Mesenchymal stem cell (in vitro differentiated cells and primary cell): ENCODE results near the gene KCNH1.

Experiments
- DNase-seq: peaks from one replicate; pipeline ENCODE4 v3.0.0-alpha.2; 2013
- H2AFZ ChIP-seq: one replicate; pipeline ENCODE4 v1.6.1; 2013; ENCODE audit warnings: low read depth, mild to moderate bottlenecking, control low read depth, inconsistent platforms, low read length, moderate library complexity
- H2AK5ac ChIP-seq: 2 replicates; pipeline ENCODE4 v1.6.1; 2013; ENCODE audit warnings: low read length, moderate library complexity, mild to moderate bottlenecking, inconsistent platforms; ENCODE audit not compliant: severe bottlenecking
- H2BK120ac ChIP-seq: one replicate; pipeline ENCODE4 v1.6.1; 2013; ENCODE audit warnings: low read depth, mild to moderate bottlenecking, inconsistent platforms, low read length, moderate library complexity
- H2BK12ac ChIP-seq, 2 experiments: one replicate each; pipeline ENCODE4 v1.6.1; 2013; ENCODE audit warnings: inconsistent platforms in 2 of 2, low read length in 2 of 2, mild to moderate bottlenecking in 2 of 2, moderate library complexity in 2 of 2, control low read depth in 1 of 2
- H2BK15ac ChIP-seq: one replicate; pipeline ENCODE4 v1.6.1; 2013; ENCODE audit warnings: mild to moderate bottlenecking, low read depth, inconsistent platforms; ENCODE audit not compliant: poor library complexity, severe bottlenecking
- H2BK5ac ChIP-seq: 2 replicates; pipeline ENCODE4 v1.6.1; 2013; ENCODE audit warnings: low read depth, mild to moderate bottlenecking, low read length, control low read depth, inconsistent platforms; ENCODE audit not compliant: poor library complexity, severe bottlenecking
- H3K14ac ChIP-seq, 2 experiments: one replicate each; pipeline ENCODE4 v1.6.1; 2013; ENCODE audit warnings: inconsistent platforms in 2 of 2, low read length in 2 of 2, control low read depth in 1 of 2, mild to moderate bottlenecking in 1 of 2, moderate library complexity in 1 of 2
- H3K18ac ChIP-seq, 2 experiments: one replicate each; pipeline ENCODE4 v1.6.1; 2013; ENCODE audit warnings: inconsistent platforms in 2 of 2, low read length in 2 of 2, control low read depth in 1 of 2, low read depth in 1 of 2, mild to moderate bottlenecking in 1 of 2
- H3K23ac ChIP-seq, 2 experiments: one replicate each; pipeline ENCODE4 v1.6.1; 2013; ENCODE audit warnings: inconsistent platforms in 2 of 2, low read length in 2 of 2, mild to moderate bottlenecking in 2 of 2, moderate library complexity in 2 of 2, control low read depth in 1 of 2
- H3K27ac ChIP-seq: 2 replicates; pipeline ENCODE4 v1.5.1; 2013; ENCODE audit warnings: mild to moderate bottlenecking, moderate library complexity, low read length, control low read depth, inconsistent platforms; ENCODE audit not compliant: poor library complexity, severe bottlenecking
- H3K27me3 ChIP-seq, 2 experiments: 2 replicates each; pipeline versions ENCODE4 v1.6.1 to v1.7.0; 2013; ENCODE audit warnings: low read length in 2 of 2, mild to moderate bottlenecking in 2 of 2, moderate library complexity in 2 of 2, control low read depth in 1 of 2, inconsistent platforms in 1 of 2; ENCODE audit not compliant: control insufficient read depth in 1 of 2, insufficient read depth in 1 of 2
- H3K36me3 ChIP-seq, 2 experiments: 2 replicates each; pipeline versions ENCODE4 v1.6.1 to v1.7.0; 2013; ENCODE audit warnings: low read length in 2 of 2, control low read depth in 1 of 2, inconsistent platforms in 1 of 2, low read depth in 1 of 2, mild to moderate bottlenecking in 1 of 2; ENCODE audit not compliant: insufficient read depth in 2 of 2, control insufficient read depth in 1 of 2
- H3K4ac ChIP-seq, 2 experiments: one replicate each; pipeline ENCODE4 v1.6.1; 2013; ENCODE audit warnings: inconsistent platforms in 2 of 2, low read length in 2 of 2, mild to moderate bottlenecking in 2 of 2, moderate library complexity in 2 of 2, control low read depth in 1 of 2, low read depth in 1 of 2
- H3K4me1 ChIP-seq: 2 replicates; pipeline ENCODE4 v1.6.1; 2013; ENCODE audit warnings: low read depth, low read length, control low read depth; ENCODE audit not compliant: control insufficient read depth, insufficient read depth
- H3K4me2 ChIP-seq: 2 replicates; pipeline ENCODE4 v1.6.1; 2013; ENCODE audit warnings: low read length, mild to moderate bottlenecking, inconsistent platforms; ENCODE audit not compliant: poor library complexity, severe bottlenecking
- H3K4me3 ChIP-seq, 2 experiments: 2 replicates each; pipeline versions ENCODE4 v1.5.1 to v1.7.0; 2013; ENCODE audit warnings: low read length in 2 of 2, mild to moderate bottlenecking in 2 of 2, control low read depth in 1 of 2, low read depth in 1 of 2; ENCODE audit not compliant: insufficient read depth in 1 of 2
- H3K79me1 ChIP-seq: replicated peaks from 2 replicates; pipeline ENCODE4 v1.6.1; 2013; ENCODE audit warnings: mild to moderate bottlenecking, control low read depth, low read length, inconsistent platforms; ENCODE audit not compliant: poor library complexity, severe bottlenecking
- H3K9ac ChIP-seq: 2 replicates; pipeline ENCODE4 v1.7.0; 2013; ENCODE audit warnings: mild to moderate bottlenecking, low read length, moderate library complexity
- H3K9me3 ChIP-seq: 2 replicates; pipeline ENCODE4 v1.7.0; 2013; ENCODE audit warnings: mild to moderate bottlenecking, low read length; ENCODE audit not compliant: control insufficient read depth
- H4K8ac ChIP-seq: one replicate; pipeline ENCODE4 v1.6.1; 2013; ENCODE audit warnings: inconsistent platforms, mild to moderate bottlenecking, low read length, moderate library complexity
- H4K91ac ChIP-seq: one replicate; pipeline ENCODE4 v1.6.1; 2013; ENCODE audit warnings: mild to moderate bottlenecking, low read length, inconsistent platforms
- whole genome bisulfite sequencing: methylation state at CpG from one replicate; pipeline ENCODE4 v1.1.7; 2013; ENCODE audit warnings: mixed read lengths; 5-methylcytosine and 5-hydroxymethylcytosine counted together

The KCNH1 gene

DNA sequence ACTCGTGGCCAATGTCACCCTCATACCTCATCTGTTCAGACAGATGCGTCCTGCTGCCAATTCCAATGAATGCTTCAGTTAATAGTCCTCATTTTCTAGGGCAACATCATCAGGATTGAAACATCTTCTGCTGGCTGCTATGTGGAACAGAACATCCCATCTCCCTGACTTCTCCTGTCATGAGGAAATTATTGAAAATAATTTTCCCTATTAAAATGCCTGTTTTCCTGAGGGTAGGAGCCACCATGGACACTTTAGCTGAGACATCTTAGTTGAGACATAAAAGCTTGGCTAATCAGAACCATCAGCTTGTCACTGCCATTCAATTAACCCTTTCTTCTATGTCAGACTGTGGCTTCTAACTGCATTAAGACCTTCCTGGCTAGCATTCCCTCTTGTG lies 409.2 kb downstream of the KCNH1 start:
- no peak overlapping the region for H3K4me3 ChIP-seq
- H3K36me3 ChIP-seq, result no peaks in the 10 kb centered on the region
- no peak overlapping the region for H4K91ac ChIP-seq
- H3K27ac ChIP-seq, result no peak overlapping the region
- no peak overlapping the region for H3K4ac ChIP-seq
- 88% methylated on average over 2 of the region's 2 CpGs for WGBS
- no peak overlapping the region for H3K23ac ChIP-seq
- no peak overlapping the region for H4K8ac ChIP-seq
- H2BK15ac ChIP-seq, result no peak overlapping the region
- H2AK5ac ChIP-seq, result no peak overlapping the region
- H3K14ac ChIP-seq, result no peak overlapping the region
- H3K27me3 ChIP-seq, result no peaks in the 10 kb centered on the region
- no peaks in the 10 kb centered on the region for H3K79me1 ChIP-seq
- no peak overlapping the region for H3K18ac ChIP-seq
- no peak overlapping the region for H2BK120ac ChIP-seq
- no peaks in the 10 kb centered on the region for H3K4me1 ChIP-seq
- no peak overlapping the region for H2AFZ ChIP-seq
- no peak overlapping the region for H3K9ac ChIP-seq
- H2BK12ac ChIP-seq, result no peak overlapping the region
- H3K9me3 ChIP-seq, result no peaks in the 10 kb centered on the region
- H3K4me2 ChIP-seq, result no peak overlapping the region
- no peak overlapping the region for H2BK5ac ChIP-seq
- DNase-seq, result no peak

DNA sequence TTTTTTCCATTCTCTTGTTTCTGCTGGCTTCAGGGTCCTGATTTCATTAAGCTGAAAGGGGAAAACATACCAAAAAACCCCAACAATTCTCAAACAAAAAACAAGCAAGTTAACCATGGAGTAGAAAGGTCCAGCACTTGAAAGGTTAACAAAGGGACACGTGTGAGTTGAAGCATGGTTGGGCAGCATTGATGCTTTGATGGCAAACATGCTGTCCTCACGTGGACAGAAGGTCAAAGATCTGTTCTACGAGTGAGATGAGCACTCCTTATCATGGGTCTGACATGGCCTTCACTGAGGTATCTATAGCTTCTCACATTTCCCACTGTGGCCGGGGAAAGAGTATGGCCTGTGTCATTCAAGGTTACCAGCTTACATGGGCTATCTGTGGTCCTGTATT lies 410.3 kb downstream of the KCNH1 start:
- H3K79me1 ChIP-seq, result no peaks in the 10 kb centered on the region
- H3K18ac ChIP-seq, result no peak overlapping the region
- H3K4me1 ChIP-seq, result no peaks in the 10 kb centered on the region
- no peak overlapping the region for H4K8ac ChIP-seq
- H3K4ac ChIP-seq, result no peak overlapping the region
- no peak overlapping the region for H3K9ac ChIP-seq
- H3K27ac ChIP-seq, result no peak overlapping the region
- no peak overlapping the region for H2BK12ac ChIP-seq
- 41% methylated on average over 3 of the region's 4 CpGs for WGBS
- no peak overlapping the region for H2AFZ ChIP-seq
- no peak for DNase-seq
- H2AK5ac ChIP-seq, result no peak overlapping the region
- H2BK5ac ChIP-seq, result no peak overlapping the region
- no peak overlapping the region for H2BK15ac ChIP-seq
- no peak overlapping the region for H3K23ac ChIP-seq
- H3K27me3 ChIP-seq, result no peaks in the 10 kb centered on the region
- H3K4me2 ChIP-seq, result no peak overlapping the region
- H3K36me3 ChIP-seq, result no peaks in the 10 kb centered on the region
- H3K9me3 ChIP-seq, result no peaks in the 10 kb centered on the region
- no peak overlapping the region for H3K4me3 ChIP-seq
- H4K91ac ChIP-seq, result no peak overlapping the region
- H2BK120ac ChIP-seq, result no peak overlapping the region
- H3K14ac ChIP-seq, result no peak overlapping the region

DNA sequence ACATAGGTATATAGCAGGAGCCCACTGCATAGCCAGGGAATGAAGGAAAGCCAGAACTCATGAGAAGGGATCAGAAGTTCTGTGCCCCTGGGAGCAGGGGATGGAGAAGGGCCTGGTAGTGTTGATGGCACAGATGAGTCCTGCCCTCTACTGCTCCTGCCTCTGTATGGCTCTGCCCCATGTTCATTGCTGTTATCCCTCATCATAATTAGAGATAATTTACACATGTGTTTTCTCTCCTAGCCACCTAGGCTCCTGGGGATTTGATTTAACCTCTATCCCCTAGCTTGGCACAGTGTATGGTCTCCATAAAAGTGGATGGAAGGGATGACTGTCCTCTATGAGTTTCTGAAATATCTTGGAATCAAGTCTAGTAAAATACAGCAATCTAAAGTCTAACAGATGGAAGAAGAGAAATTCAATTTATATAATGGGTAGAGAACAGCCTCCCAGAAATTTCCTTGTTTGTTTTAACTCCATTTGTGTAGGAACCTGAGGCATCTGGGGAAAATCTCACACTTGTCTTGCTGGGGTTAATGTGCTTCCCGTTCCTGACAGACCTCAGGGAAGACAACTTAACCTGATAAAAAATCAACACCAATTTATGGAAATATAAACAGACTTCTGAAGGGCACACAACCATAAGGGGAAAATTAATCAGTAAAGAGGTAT lies 411.4 kb downstream of the KCNH1 start:
- Histone ChIP-seq H3K9me3 (no peaks in the 10 kb centered on the region), H3K27me3 (no peaks in the 10 kb centered on the region), H2AK5ac (no peak overlapping the region), H3K14ac (no peak overlapping the region), H3K79me1 (no peaks in the 10 kb centered on the region), H2BK120ac (no peak overlapping the region), H3K4ac (no peak overlapping the region), H3K27ac (no peak overlapping the region), H3K4me1 (no peaks in the 10 kb centered on the region), H4K8ac (no peak overlapping the region), H2BK12ac (no peak overlapping the region), H3K18ac (no peak overlapping the region), H2BK15ac (no peak overlapping the region), H2BK5ac (no peak overlapping the region), H3K9ac (no peak overlapping the region), H3K36me3 (no peaks in the 10 kb centered on the region), H3K23ac (no peak overlapping the region), H2AFZ (no peak overlapping the region), H4K91ac (no peak overlapping the region), H3K4me2 (no peak overlapping the region), H3K4me3 (no peak overlapping the region)
- WGBS, result no CpG with 5 or more reads among the region's 1 CpG
- DNase-seq, result no peak

DNA sequence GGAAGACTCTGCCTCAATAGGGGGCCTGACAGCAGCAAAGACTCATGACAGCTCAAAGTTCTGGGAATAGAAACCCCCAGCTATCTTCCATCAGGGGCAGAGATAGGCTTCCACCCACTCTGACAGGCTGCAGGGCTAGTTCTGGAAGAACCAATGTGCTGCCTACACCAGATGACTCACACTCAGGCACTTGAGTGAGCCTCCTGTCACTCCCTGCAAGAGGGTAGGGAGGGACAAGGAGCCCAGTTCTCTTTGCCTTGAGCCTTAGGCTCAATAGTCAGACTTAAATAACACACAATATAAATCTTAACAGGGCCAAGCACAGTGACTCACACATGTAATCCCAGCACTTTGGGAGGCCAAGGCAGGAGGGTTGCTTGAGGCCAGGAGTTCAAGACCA lies 418.9 kb downstream of the KCNH1 start:
- Histone ChIP-seq H2BK12ac (no peak overlapping the region), H3K4me2 (no peak overlapping the region), H3K9ac (no peak overlapping the region), H3K4ac (no peak overlapping the region), H3K27ac (no peak overlapping the region), H3K14ac (no peak overlapping the region), H3K4me3 (no peak overlapping the region), H2AK5ac (no peak overlapping the region), H3K18ac (no peak overlapping the region), H3K27me3 (no peaks in the 10 kb centered on the region), H3K9me3 (no peaks in the 10 kb centered on the region), H3K79me1 (peaks cover 2% of the 10 kb centered on the region), H2AFZ (no peak overlapping the region), H3K23ac (no peak overlapping the region), H3K4me1 (no peaks in the 10 kb centered on the region), H4K8ac (no peak overlapping the region), H2BK120ac (no peak overlapping the region), H2BK15ac (no peak overlapping the region), H4K91ac (no peak overlapping the region), H2BK5ac (no peak overlapping the region), H3K36me3 (peaks cover 0 to 3% of the 10 kb centered on the region in 2 experiments)
- peak; percentile 22 for DNase-seq
